Measurements from ENCODE around the gene PCDHA9. TPM values are rescaled to one million over a fixed set of nuclear protein-coding genes. Genes with fewer than 3 reads are reported as not detected.
A peak's percentile ranks its signal among the peaks of the same experiment; 100 is the strongest.
"Not testable (repeated sequence)": the region's sequence is repeated elsewhere in the genome, so short reads cannot be mapped to it uniquely, and the experiment has no call there.

Gene PCDHA9
- total RNA-seq, 2 donors from 2014 or later, result not detected

DNA sequence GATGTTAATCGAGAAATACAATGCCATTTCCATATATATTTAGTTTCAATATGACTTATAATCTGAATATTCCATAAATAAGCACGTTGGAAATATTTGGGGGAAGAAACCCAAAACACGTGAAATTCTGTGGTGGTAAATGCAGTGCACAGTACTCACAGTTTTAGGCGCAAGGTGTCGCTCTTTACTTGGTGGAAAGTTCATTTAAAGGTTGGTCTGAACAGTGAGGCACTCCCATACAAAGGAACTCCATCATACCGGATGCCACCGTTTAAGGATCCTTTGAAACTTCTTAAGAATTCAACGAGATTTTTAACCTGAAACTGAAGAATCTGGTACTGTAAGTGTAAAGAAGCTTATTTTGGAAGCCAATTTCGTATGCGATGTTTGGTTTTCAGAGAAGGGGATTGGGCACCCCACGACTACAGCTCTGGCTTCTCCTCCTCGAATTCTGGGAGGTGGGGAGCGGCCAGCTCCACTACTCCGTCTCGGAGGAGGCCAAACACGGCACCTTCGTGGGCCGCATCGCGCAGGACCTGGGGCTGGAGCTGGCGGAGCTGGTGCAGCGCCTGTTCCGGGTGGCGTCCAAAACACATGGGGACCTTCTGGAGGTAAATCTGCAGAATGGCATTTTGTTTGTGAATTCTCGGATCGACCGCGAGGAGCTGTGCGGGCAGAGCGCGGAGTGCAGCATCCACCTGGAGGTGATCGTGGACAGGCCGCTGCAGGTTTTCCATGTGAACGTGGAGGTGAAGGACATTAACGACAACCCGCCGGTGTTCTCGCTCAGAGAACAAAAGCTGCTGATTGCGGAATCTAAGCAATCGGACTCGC is 20.8 kb downstream of the PCDHA9 start, which contains the start of gene PCDHA11:
PCDHA11 (plus strand) TSS at position 237 of the 834 bp plus-strand sequence; CDS start at position 384, 147 bp downstream.
- H3K9me3 Mint-ChIP-seq, result peaks cover 10 to 16% of the 10 kb centered on the region in 2 donors
- no peak within 1 kb of the TSS for H3K27ac Mint-ChIP-seq
- ATAC-seq (no peak), DNase-seq (ENCODE audit: low spot score in 2 of 2) (no peak)
- peaks cover 12 to 28% of the 10 kb centered on the region in 2 donors for H3K36me3 Mint-ChIP-seq

GRCh38 chr5:140869555-140869886 is 21.3 kb downstream of the PCDHA9 start:
- Mint-ChIP-seq H3K9me3 (peaks cover 12 to 20% of the 10 kb centered on the region in 2 donors), H3K36me3 (peaks cover 16 to 26% of the 10 kb centered on the region in 2 donors), H3K27ac (no peak overlapping the region)
- DNase-seq (ENCODE audit: low spot score in 2 of 2), result no peak
- ATAC-seq, result no peak

DNA sequence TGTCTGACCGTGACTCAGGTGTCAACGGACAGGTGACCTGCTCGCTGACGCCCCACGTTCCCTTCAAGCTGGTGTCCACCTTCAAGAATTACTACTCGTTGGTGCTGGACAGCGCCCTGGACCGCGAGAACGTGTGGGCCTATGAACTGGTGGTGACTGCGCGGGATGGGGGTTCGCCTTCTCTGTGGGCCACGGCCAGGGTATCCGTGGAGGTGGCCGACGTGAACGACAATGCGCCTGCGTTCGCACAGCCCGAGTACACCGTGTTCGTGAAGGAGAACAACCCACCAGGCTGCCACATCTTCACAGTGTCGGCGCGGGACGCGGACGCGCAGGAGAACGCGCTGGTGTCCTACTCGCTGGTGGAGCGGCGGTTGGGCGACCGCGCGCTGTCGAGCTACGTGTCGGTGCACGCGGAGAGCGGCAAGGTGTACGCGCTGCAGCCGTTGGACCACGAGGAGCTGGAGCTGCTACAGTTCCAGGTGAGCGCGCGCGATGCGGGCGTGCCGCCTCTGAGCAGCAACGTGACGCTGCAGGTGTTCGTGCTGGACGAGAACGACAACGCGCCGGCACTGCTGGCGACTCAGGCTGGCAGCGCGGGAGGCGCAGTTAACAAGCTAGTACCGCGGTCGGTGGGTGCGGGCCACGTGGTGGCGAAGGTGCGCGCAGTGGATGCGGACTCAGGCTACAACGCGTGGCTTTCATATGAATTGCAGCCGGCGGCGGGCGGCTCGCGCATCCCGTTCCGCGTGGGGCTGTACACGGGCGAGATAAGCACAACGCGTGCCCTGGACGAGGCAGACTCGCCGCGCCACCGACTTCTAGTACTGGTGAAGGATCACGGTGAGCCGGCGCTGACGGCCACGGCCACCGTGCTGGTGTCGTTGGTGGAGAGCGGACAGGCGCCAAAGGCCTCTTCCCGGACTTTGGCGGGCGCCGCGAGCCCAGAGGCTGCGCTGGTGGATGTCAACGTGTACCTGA is 22.3 kb downstream of the PCDHA9 start:
- Mint-ChIP-seq H3K36me3 (peaks cover 18 to 29% of the 10 kb centered on the region in 2 donors), H3K27ac (no peak overlapping the region), H3K9me3 (peaks cover 11 to 20% of the 10 kb centered on the region in 2 donors)
- DNase-seq (ENCODE audit: low spot score in 2 of 2) (no peak), ATAC-seq (no peak)

DNA sequence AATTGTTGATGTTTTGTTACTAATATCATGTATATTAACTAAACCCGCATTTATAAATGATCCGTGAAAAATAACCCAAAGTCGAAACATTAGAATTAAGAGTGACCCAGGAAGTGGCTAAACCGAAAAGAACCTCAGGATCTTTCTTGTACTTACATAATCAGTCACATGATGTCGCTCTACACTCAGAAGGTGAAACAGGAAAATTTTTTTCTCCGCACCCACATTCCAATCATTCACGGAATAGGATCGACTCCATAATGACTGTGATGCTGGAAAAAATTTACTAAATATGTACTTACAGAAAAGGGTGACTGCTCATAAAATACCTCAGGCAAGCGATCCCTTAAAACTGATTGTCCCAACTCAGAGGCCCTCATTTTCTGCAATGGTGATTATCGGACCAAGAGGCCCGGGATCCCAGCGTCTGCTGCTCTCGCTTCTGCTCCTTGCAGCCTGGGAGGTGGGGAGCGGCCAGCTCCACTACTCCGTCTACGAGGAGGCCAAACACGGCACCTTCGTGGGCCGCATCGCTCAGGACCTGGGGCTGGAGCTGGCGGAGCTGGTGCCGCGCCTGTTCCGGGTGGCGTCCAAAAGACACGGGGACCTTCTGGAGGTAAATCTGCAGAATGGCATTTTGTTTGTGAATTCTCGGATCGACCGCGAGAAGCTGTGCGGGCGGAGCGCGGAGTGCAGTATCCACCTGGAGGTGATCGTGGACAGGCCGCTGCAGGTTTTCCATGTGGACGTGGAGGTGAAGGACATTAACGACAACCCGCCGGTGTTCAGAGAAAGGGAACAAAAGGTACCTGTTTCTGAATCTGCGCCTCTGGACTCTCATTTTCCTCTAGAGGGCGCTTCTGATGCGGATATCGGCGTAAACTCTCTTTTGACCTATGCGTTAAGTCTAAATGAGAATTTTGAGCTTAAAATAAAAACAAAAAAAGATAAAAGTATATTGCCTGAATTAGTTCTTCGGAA is 27.2 kb downstream of the PCDHA9 start, which contains the start of gene PCDHA12:
PCDHA12 (plus strand) TSS at position 224 of the 981 bp plus-strand sequence; CDS start at position 389, 165 bp downstream.
- Mint-ChIP-seq H3K9me3 (peaks cover 12 to 28% of the 10 kb centered on the region in 2 donors), H3K36me3 (peaks cover 6 to 28% of the 10 kb centered on the region in 2 donors), H3K27ac (peak within 1 kb of the TSS in 1 of 2 donors; percentile 61)
- ATAC-seq (no peak), DNase-seq (ENCODE audit: low spot score in 2 of 2) (no peak)

DNA sequence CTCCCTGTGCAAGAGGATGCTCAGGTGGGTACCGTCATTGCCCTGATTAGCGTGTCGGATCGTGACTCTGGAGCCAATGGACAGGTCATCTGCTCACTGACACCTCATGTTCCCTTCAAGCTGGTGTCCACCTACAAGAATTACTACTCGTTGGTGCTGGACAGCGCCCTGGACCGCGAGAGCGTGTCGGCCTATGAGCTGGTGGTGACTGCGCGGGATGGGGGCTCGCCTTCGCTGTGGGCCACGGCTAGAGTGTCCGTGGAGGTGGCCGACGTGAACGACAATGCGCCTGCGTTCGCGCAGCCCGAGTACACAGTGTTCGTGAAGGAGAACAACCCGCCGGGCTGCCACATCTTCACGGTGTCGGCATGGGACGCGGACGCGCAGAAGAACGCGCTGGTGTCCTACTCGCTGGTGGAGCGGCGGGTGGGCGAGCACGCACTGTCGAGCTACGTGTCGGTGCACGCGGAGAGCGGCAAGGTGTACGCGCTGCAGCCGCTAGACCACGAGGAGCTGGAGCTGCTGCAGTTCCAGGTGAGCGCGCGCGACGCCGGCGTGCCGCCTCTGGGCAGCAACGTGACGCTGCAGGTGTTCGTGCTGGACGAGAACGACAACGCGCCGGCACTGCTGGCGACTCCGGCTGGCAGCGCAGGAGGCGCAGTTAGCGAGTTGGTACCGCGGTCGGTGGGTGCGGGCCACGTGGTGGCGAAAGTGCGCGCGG is 28.5 kb downstream of the PCDHA9 start:
- not testable (repeated sequence) for DNase-seq (ENCODE audit: low spot score in 2 of 2); ATAC-seq
- peak overlapping the region in 1 of 2 donors; percentile 61 for H3K27ac Mint-ChIP-seq
- H3K9me3 Mint-ChIP-seq, result peaks cover 22 to 33% of the 10 kb centered on the region in 2 donors
- H3K36me3 Mint-ChIP-seq, result peaks cover 9 to 27% of the 10 kb centered on the region in 2 donors

DNA sequence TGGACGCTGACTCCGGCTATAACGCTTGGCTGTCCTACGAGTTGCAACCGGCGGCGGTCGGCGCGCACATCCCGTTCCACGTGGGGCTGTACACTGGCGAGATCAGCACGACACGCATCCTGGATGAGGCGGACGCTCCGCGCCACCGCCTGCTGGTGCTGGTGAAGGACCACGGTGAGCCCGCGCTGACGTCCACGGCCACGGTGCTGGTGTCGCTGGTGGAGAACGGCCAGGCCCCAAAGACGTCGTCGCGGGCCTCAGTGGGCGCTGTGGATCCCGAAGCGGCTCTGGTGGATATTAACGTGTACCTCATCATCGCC is 29.0 kb downstream of the PCDHA9 start:
- ATAC-seq (no peak), DNase-seq (ENCODE audit: low spot score in 2 of 2) (no peak)
- no peak overlapping the region for H3K27ac Mint-ChIP-seq
- H3K9me3 Mint-ChIP-seq, result peaks cover 25 to 33% of the 10 kb centered on the region in 2 donors
- H3K36me3 Mint-ChIP-seq, result peaks cover 14 to 32% of the 10 kb centered on the region in 2 donors

GRCh38 chr5:140881889-140882590 is 33.9 kb downstream of the PCDHA9 start, which contains the start of gene PCDHA13:
PCDHA13 (plus strand) TSS chr5:140882124; CDS start chr5:140882269, 145 bp downstream.
- peaks cover 16 to 27% of the 10 kb centered on the region in 2 donors for H3K36me3 Mint-ChIP-seq
- H3K9me3 Mint-ChIP-seq, result peaks cover 21 to 32% of the 10 kb centered on the region in 2 donors
- DNase-seq (ENCODE audit: low spot score in 2 of 2), result no peak
- no peak within 1 kb of the TSS for H3K27ac Mint-ChIP-seq
- no peak for ATAC-seq

DNA sequence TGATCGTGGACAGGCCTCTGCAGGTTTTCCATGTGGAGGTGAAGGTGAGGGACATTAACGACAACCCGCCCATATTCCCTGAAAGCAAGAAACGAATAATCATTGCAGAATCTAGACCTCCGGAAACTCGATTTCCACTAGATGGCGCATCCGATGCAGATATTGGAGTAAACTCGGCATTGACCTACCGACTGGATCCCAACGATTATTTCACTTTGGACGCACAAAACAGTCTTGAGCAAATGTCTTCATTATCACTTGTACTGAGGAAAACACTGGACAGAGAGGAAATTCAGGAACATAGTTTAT is 34.4 kb downstream of the PCDHA9 start:
- H3K36me3 Mint-ChIP-seq, result peaks cover 16 to 27% of the 10 kb centered on the region in 2 donors
- ATAC-seq, result no peak

DNA sequence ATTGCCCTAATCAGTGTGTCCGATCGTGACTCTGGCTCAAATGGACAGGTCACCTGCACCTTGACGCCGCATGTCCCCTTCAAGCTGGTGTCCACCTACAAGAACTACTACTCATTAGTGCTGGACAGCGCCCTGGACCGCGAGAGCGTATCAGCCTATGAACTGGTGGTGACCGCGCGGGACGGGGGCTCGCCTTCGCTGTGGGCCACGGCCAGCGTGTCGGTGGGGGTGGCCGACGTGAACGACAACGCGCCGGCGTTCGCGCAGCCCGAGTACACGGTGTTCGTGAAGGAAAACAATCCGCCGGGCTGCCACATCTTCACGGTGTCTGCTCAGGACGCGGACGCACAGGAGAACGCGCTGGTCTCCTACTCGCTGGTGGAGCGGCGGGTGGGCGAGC is 35.2 kb downstream of the PCDHA9 start:
- peaks cover 16 to 27% of the 10 kb centered on the region in 2 donors for H3K36me3 Mint-ChIP-seq
- ATAC-seq (no peak), DNase-seq (ENCODE audit: low spot score in 2 of 2) (no peak)
- H3K9me3 Mint-ChIP-seq, result peaks cover 24 to 36% of the 10 kb centered on the region in 2 donors
- H3K27ac Mint-ChIP-seq, result no peak overlapping the region

More for the DNA sequence above, 34.4 kb downstream of the PCDHA9 start:
- DNase-seq (ENCODE audit: low spot score in 2 of 2), result no peak
- H3K27ac Mint-ChIP-seq, result no peak overlapping the region
- H3K9me3 Mint-ChIP-seq, result peaks cover 24 to 36% of the 10 kb centered on the region in 2 donors

GRCh38 chr5:140883927-140884697 is 35.9 kb downstream of the PCDHA9 start:
- Mint-ChIP-seq H3K36me3 (peaks cover 16 to 27% of the 10 kb centered on the region in 2 donors), H3K9me3 (peaks cover 22 to 32% of the 10 kb centered on the region in 2 donors), H3K27ac (no peak overlapping the region)
- DNase-seq (ENCODE audit: low spot score in 2 of 2) (no peak), ATAC-seq (no peak)

Other genes starting within 250 kb of the PCDHA9 start
- gene CD14, start 215.2 kb upstream of the PCDHA9 start, total RNA-seq, result 1 to 10 TPM in 1 of 2 donors, under 1 TPM in 1; 0.56 to 1.6 TPM
- gene TMCO6, start 208.9 kb upstream of the PCDHA9 start, total RNA-seq, result 10 to 100 TPM; 28.7 to 30.2 TPM
- gene NDUFA2, start 200.8 kb upstream of the PCDHA9 start, total RNA-seq, result 10 to 100 TPM; 68.4 to 71.8 TPM
- gene IK, start 200.6 kb upstream of the PCDHA9 start, total RNA-seq, result 100 to 1,000 TPM in 1 of 2 donors, 10 to 100 TPM in 1; 87.6 to 108 TPM
- 10 to 100 TPM; 32.5 to 36.3 TPM for gene WDR55, start 183.5 kb upstream of the PCDHA9 start, total RNA-seq
- 1 to 10 TPM in 1 of 2 donors, under 1 TPM in 1; 0.82 to 3.4 TPM for gene DND1, start 174.8 kb upstream of the PCDHA9 start, total RNA-seq
- 10 to 100 TPM; 78.9 to 94.6 TPM for gene HARS1, start 157.0 kb upstream of the PCDHA9 start, total RNA-seq
- 10 to 100 TPM; 29.8 to 34.1 TPM for gene HARS2, start 156.9 kb upstream of the PCDHA9 start, total RNA-seq
- 10 to 100 TPM; 50.9 to 72.1 TPM for gene ZMAT2, start 147.9 kb upstream of the PCDHA9 start, total RNA-seq
- gene PCDHA1, start 62.2 kb upstream of the PCDHA9 start, total RNA-seq, result not detected
- gene PCDHA2, start 53.5 kb upstream of the PCDHA9 start, total RNA-seq, result under 1 TPM in 1 of 2 donors, not detected in 1; 0.09 TPM
- gene PCDHA3, start 47.3 kb upstream of the PCDHA9 start, total RNA-seq, result not detected
- not detected for gene PCDHA4, start 41.3 kb upstream of the PCDHA9 start, total RNA-seq
- not detected for gene PCDHA5, start 26.8 kb upstream of the PCDHA9 start, total RNA-seq
- not detected for gene PCDHA6, start 20.4 kb upstream of the PCDHA9 start, total RNA-seq
- gene PCDHA7, start 14.1 kb upstream of the PCDHA9 start, total RNA-seq, result not detected
- not detected for gene PCDHA8, start 7.2 kb upstream of the PCDHA9 start, total RNA-seq
- not detected for gene PCDHA10, start 7.5 kb downstream of the PCDHA9 start, total RNA-seq
- gene PCDHA11, start 20.6 kb downstream of the PCDHA9 start, total RNA-seq, result not detected
- gene PCDHA12, start 26.9 kb downstream of the PCDHA9 start, total RNA-seq, result not detected
- gene PCDHA13, start 33.7 kb downstream of the PCDHA9 start, total RNA-seq, result not detected
- not detected for gene PCDHAC1, start 77.9 kb downstream of the PCDHA9 start, total RNA-seq
- not detected for gene PCDHAC2, start 118.1 kb downstream of the PCDHA9 start, total RNA-seq
- not detected for gene PCDHB1, start 203.0 kb downstream of the PCDHA9 start, total RNA-seq
- gene PCDHB2, start 246.2 kb downstream of the PCDHA9 start, total RNA-seq, result not detected